ENCODE results near the gene SMAD1.

The SMAD1 gene

DNA sequence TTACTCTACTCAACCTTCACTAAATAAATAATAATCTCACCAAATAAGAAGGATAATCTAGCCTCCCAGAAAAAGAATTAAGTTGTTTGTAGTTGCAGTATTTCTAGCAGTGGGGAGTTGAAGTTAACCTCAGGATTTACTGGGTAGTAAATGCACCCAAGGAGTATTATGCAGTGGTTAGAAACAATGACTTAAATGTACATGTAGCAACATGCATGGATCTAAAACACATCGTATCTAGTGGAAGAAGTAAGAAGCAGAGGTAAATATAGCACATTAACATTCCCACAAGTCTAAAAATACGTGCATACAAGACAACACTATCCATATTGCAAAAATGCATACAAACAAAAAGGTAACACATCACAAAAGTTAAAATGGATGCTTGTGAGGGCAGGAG is 44.2 kb upstream of the SMAD1 start:
- no peak for DNase-seq (ENCODE audit: extremely low read depth, insufficient read length)
- no peaks in the 10 kb centered on the region for H3K36me3 ChIP-seq (ENCODE audit: control insufficient read depth, insufficient read depth, low read length)
- H3K27me3 ChIP-seq (replicated peaks; ENCODE audit: control insufficient read depth, insufficient read depth, low read length), result no peaks in the 10 kb centered on the region
- TF ChIP-seq, protein P1, sequence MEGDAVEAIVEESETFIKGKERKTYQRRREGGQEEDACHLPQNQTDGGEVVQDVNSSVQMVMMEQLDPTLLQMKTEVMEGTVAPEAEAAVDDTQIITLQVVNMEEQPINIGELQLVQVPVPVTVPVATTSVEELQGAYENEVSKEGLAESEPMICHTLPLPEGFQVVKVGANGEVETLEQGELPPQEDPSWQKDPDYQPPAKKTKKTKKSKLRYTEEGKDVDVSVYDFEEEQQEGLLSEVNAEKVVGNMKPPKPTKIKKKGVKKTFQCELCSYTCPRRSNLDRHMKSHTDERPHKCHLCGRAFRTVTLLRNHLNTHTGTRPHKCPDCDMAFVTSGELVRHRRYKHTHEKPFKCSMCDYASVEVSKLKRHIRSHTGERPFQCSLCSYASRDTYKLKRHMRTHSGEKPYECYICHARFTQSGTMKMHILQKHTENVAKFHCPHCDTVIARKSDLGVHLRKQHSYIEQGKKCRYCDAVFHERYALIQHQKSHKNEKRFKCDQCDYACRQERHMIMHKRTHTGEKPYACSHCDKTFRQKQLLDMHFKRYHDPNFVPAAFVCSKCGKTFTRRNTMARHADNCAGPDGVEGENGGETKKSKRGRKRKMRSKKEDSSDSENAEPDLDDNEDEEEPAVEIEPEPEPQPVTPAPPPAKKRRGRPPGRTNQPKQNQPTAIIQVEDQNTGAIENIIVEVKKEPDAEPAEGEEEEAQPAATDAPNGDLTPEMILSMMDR (IDR thresholded peaks at IDR 0.05; ENCODE audit: insufficient read depth, low read length, poor library complexity, severe bottlenecking), result no peak
- H3K4me3 ChIP-seq (replicated peaks; ENCODE audit: low read depth, low read length), result no peak overlapping the region

- TF ChIP-seq, protein P1 (IDR thresholded peaks at IDR 0.05; ENCODE audit: insufficient read depth, low read length, poor library complexity, severe bottlenecking), result no peak
These were observed 43.4 kb upstream of the SMAD1 start for GRCh38 chr4:145438298-145438697.

DNA sequence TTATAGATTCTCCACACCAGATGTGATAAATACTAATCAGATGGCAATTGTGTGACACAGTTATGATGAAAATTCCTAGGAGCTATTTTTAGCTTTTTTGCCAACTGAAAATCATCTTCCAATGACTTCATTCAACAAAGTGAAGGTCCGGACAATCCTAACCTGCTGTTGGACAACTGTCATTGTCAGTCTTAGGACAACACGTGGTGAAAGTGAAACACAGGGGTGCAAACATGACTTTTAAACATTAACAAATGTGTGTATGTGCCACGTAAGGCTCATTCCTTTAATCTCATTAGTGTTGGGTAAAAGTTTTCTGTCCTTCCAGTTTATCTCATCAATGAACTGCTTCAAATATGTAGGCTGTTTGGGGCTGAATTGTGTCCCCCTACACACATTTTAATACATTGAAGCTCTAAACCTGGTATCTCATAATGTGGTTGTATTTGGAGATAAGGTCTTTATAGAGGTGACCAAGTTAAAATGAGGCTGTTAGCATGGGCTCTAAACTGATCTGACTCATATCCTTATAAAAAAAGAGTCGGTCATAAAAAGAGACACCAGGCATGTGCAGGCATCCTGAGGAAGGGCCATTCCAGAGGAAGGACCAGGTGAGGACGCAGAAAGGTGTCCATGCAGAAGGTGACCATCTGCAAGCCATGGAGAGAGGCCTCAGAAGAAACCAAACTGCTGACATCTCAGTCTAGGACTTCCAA is 41.2 kb upstream of the SMAD1 start:
- Histone ChIP-seq H3K27me3 (replicated peaks; ENCODE audit: control insufficient read depth, insufficient read depth, low read length) (no peaks in the 10 kb centered on the region; the same call in 1 of the 2 replicates), H3K4me3 (replicated peaks; ENCODE audit: low read depth, low read length) (no peak overlapping the region), H3K36me3 (ENCODE audit: control insufficient read depth, insufficient read depth, low read length) (no peaks in the 10 kb centered on the region)
- TF ChIP-seq, protein P1 (IDR thresholded peaks at IDR 0.05; ENCODE audit: insufficient read depth, low read length, poor library complexity, severe bottlenecking), result no peak
- no peak for DNase-seq (ENCODE audit: extremely low read depth, insufficient read length)

More at GRCh38 chr4:145438298-145438697, 43.4 kb upstream of the SMAD1 start:
- no peak overlapping the region for H3K4me3 ChIP-seq (replicated peaks; ENCODE audit: low read depth, low read length)
- H3K27me3 ChIP-seq (replicated peaks; ENCODE audit: control insufficient read depth, insufficient read depth, low read length), result no peaks in the 10 kb centered on the region
- H3K36me3 ChIP-seq (ENCODE audit: control insufficient read depth, insufficient read depth, low read length), result no peaks in the 10 kb centered on the region
- no peak for DNase-seq (ENCODE audit: extremely low read depth, insufficient read length)

GRCh38 chr4:145446184-145446583 is 35.5 kb upstream of the SMAD1 start:
- no peaks in the 10 kb centered on the region; the same call in 1 of the 2 replicates for H3K27me3 ChIP-seq (replicated peaks; ENCODE audit: control insufficient read depth, insufficient read depth, low read length)
- H3K4me3 ChIP-seq (replicated peaks; ENCODE audit: low read depth, low read length), result no peak overlapping the region
- TF ChIP-seq, protein P1 (IDR thresholded peaks at IDR 0.05; ENCODE audit: insufficient read depth, low read length, poor library complexity, severe bottlenecking), result no peak
- H3K36me3 ChIP-seq (ENCODE audit: control insufficient read depth, insufficient read depth, low read length), result no peaks in the 10 kb centered on the region
- no peak for DNase-seq (ENCODE audit: extremely low read depth, insufficient read length)

- Histone ChIP-seq H3K4me3 (replicated peaks; ENCODE audit: low read depth, low read length) (no peak overlapping the region), H3K27me3 (replicated peaks; ENCODE audit: control insufficient read depth, insufficient read depth, low read length) (no peaks in the 10 kb centered on the region; the same call in 1 of the 2 replicates), H3K36me3 (ENCODE audit: control insufficient read depth, insufficient read depth, low read length) (no peaks in the 10 kb centered on the region)
- TF ChIP-seq, protein P1 (IDR thresholded peaks at IDR 0.05; ENCODE audit: insufficient read depth, low read length, poor library complexity, severe bottlenecking), result no peak
- DNase-seq (ENCODE audit: extremely low read depth, insufficient read length), result no peak
These were observed 29.8 kb upstream of the SMAD1 start for GRCh38 chr4:145451895-145452294.

Data from GM06990 (cell line).